ENCODE data around the gene NOX3.
A peak's percentile ranks its signal among the peaks of the same experiment; 100 is the strongest.
"Not testable (repeated sequence)": the region's sequence is repeated elsewhere in the genome, so short reads cannot be mapped to it uniquely, and the experiment has no call there.

The NOX3 gene

GRCh38 chr6:155495011-155495768 lies 39.6 kb upstream of the NOX3 start:
- DNase-seq (ENCODE audit: low read depth), result peak; percentile 94
- TF ChIP-seq CTCF (conservative IDR thresholded peaks at IDR 0.05; ENCODE audit: low read length), result peak; percentile 82
- no peak overlapping the region for H3K4me3 ChIP-seq (ENCODE audit: low read length)

GRCh38 chr6:155493694-155494143 lies 38.1 kb upstream of the NOX3 start:
- H3K4me3 ChIP-seq (ENCODE audit: low read length), result no peak overlapping the region
- TF ChIP-seq CTCF (conservative IDR thresholded peaks at IDR 0.05; ENCODE audit: low read length), result no peak
- peak; percentile 100 for DNase-seq (ENCODE audit: low read depth)

- DNase-seq (ENCODE audit: low read depth), result no peak
- TF ChIP-seq CTCF (conservative IDR thresholded peaks at IDR 0.05; ENCODE audit: low read length), result no peak
- no peak overlapping the region for H3K4me3 ChIP-seq (ENCODE audit: low read length)
These were observed 37.5 kb upstream of the NOX3 start for GRCh38 chr6:155493026-155493693.

GRCh38 chr6:155492061-155492735 lies 36.6 kb upstream of the NOX3 start:
- TF ChIP-seq CTCF (conservative IDR thresholded peaks at IDR 0.05; ENCODE audit: low read length), result no peak
- no peak for DNase-seq (ENCODE audit: low read depth)

GRCh38 chr6:155491421-155491820 lies 35.8 kb upstream of the NOX3 start:
- DNase-seq (ENCODE audit: low read depth), result no peak
- TF ChIP-seq CTCF (conservative IDR thresholded peaks at IDR 0.05; ENCODE audit: low read length), result no peak
- no peak overlapping the region for H3K4me3 ChIP-seq (ENCODE audit: low read length)

More at GRCh38 chr6:155492061-155492735, 36.6 kb upstream of the NOX3 start:
- H3K4me3 ChIP-seq (ENCODE audit: low read length), result no peak overlapping the region

- not testable (repeated sequence) for H3K4me3 ChIP-seq (ENCODE audit: low read length); DNase-seq (ENCODE audit: low read depth)
These were observed 32.6 kb upstream of the NOX3 start for GRCh38 chr6:155488197-155488596.

GRCh38 chr6:155487371-155488130 lies 31.9 kb upstream of the NOX3 start:
- DNase-seq (ENCODE audit: low read depth), result no peak
- no peak overlapping the region for H3K4me3 ChIP-seq (ENCODE audit: low read length)
- no peak for TF ChIP-seq CTCF (conservative IDR thresholded peaks at IDR 0.05; ENCODE audit: low read length)
